ENCODE data around the gene CPNE2.

GRCh38 chr16:57066625-57067024 lies 25.8 kb upstream of the CPNE2 start:
- TF ChIP-seq CTCF (conservative IDR thresholded peaks at IDR 0.05; ENCODE audit: low read depth, low read length): no peak
- no peak for TF ChIP-seq EZH2phosphoT487 (IDR thresholded peaks at IDR 0.05; ENCODE audit: borderline replicate concordance, low read length)
